ENCODE measurements around the gene TRMT2A. TPM values are rescaled to one million over a fixed set of nuclear protein-coding genes. Genes with fewer than 3 reads are reported as not detected.

TRMT2A gene
- total RNA-seq, 1 donor from 2014 or later: 78.5 TPM

- Mint-ChIP-seq H3K4me1 (ENCODE audit: low read depth) (no peaks in the 10 kb centered on the region), H3K9me3 (ENCODE audit: low read depth) (no peaks in the 10 kb centered on the region), H3K36me3 (ENCODE audit: insufficient read depth) (no peaks in the 10 kb centered on the region), H3K4me3 (ENCODE audit: low read depth) (no peak overlapping the region), H3K27ac (no peak overlapping the region), H3K27me3 (no peaks in the 10 kb centered on the region)
- DNase-seq (ENCODE audit: low spot score, unreplicated experiment): no peak
- no peak for TF ChIP-seq CTCF (IDR thresholded peaks at IDR 0.05; ENCODE audit: unreplicated experiment)
These were observed 25.9 kb upstream of the TRMT2A start for GRCh38 chr22:20142711-20143621.

- no peak overlapping the region for H3K27ac Mint-ChIP-seq
- no peak for TF ChIP-seq CTCF (IDR thresholded peaks at IDR 0.05; ENCODE audit: unreplicated experiment)
- no peaks in the 10 kb centered on the region for H3K4me1 Mint-ChIP-seq (ENCODE audit: low read depth)
- H3K9me3 Mint-ChIP-seq (ENCODE audit: low read depth): no peaks in the 10 kb centered on the region
- no peaks in the 10 kb centered on the region for H3K27me3 Mint-ChIP-seq
- DNase-seq (ENCODE audit: low spot score, unreplicated experiment): no peak
- H3K36me3 Mint-ChIP-seq (ENCODE audit: insufficient read depth): no peaks in the 10 kb centered on the region
- H3K4me3 Mint-ChIP-seq (ENCODE audit: low read depth): no peak overlapping the region
These were observed 24.4 kb upstream of the TRMT2A start for GRCh38 chr22:20141186-20142077.

- no peak for TF ChIP-seq CTCF (IDR thresholded peaks at IDR 0.05; ENCODE audit: unreplicated experiment)
- no peak overlapping the region for H3K4me3 Mint-ChIP-seq (ENCODE audit: low read depth)
- no peaks in the 10 kb centered on the region for H3K4me1 Mint-ChIP-seq (ENCODE audit: low read depth)
- H3K36me3 Mint-ChIP-seq (ENCODE audit: insufficient read depth): no peaks in the 10 kb centered on the region
- no peaks in the 10 kb centered on the region for H3K27me3 Mint-ChIP-seq
- no peak for DNase-seq (ENCODE audit: low spot score, unreplicated experiment)
- H3K9me3 Mint-ChIP-seq (ENCODE audit: low read depth): no peaks in the 10 kb centered on the region
- no peak overlapping the region for H3K27ac Mint-ChIP-seq
These were observed 23.5 kb upstream of the TRMT2A start for GRCh38 chr22:20140521-20140964.

GRCh38 chr22:20140107-20140445, 23.1 kb upstream of the TRMT2A start:
- Mint-ChIP-seq H3K36me3 (ENCODE audit: insufficient read depth) (no peaks in the 10 kb centered on the region), H3K9me3 (ENCODE audit: low read depth) (no peaks in the 10 kb centered on the region), H3K27ac (no peak overlapping the region), H3K27me3 (no peaks in the 10 kb centered on the region), H3K4me1 (ENCODE audit: low read depth) (no peaks in the 10 kb centered on the region), H3K4me3 (ENCODE audit: low read depth) (no peak overlapping the region)
- TF ChIP-seq CTCF (IDR thresholded peaks at IDR 0.05; ENCODE audit: unreplicated experiment): no peak
- DNase-seq (ENCODE audit: low spot score, unreplicated experiment): no peak

GRCh38 chr22:20139391-20140106, 22.5 kb upstream of the TRMT2A start:
- Mint-ChIP-seq H3K9me3 (ENCODE audit: low read depth) (no peaks in the 10 kb centered on the region), H3K4me3 (ENCODE audit: low read depth) (no peak overlapping the region), H3K27ac (no peak overlapping the region), H3K27me3 (no peaks in the 10 kb centered on the region), H3K4me1 (ENCODE audit: low read depth) (no peaks in the 10 kb centered on the region), H3K36me3 (ENCODE audit: insufficient read depth) (no peaks in the 10 kb centered on the region)
- no peak for TF ChIP-seq CTCF (IDR thresholded peaks at IDR 0.05; ENCODE audit: unreplicated experiment)
- DNase-seq (ENCODE audit: low spot score, unreplicated experiment): no peak
